ENCODE data around the gene AGAP9.
"Not testable (repeated sequence)": the region's sequence is repeated elsewhere in the genome, so short reads cannot be mapped to it uniquely, and the experiment has no call there.

GRCh38 chr10:47502313-47502712 is 21.1 kb downstream of the AGAP9 start:
- TF ChIP-seq, protein P1, sequence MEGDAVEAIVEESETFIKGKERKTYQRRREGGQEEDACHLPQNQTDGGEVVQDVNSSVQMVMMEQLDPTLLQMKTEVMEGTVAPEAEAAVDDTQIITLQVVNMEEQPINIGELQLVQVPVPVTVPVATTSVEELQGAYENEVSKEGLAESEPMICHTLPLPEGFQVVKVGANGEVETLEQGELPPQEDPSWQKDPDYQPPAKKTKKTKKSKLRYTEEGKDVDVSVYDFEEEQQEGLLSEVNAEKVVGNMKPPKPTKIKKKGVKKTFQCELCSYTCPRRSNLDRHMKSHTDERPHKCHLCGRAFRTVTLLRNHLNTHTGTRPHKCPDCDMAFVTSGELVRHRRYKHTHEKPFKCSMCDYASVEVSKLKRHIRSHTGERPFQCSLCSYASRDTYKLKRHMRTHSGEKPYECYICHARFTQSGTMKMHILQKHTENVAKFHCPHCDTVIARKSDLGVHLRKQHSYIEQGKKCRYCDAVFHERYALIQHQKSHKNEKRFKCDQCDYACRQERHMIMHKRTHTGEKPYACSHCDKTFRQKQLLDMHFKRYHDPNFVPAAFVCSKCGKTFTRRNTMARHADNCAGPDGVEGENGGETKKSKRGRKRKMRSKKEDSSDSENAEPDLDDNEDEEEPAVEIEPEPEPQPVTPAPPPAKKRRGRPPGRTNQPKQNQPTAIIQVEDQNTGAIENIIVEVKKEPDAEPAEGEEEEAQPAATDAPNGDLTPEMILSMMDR (IDR thresholded peaks at IDR 0.05) = not testable (repeated sequence)
- not testable (repeated sequence) for TF ChIP-seq POLR2A (IDR thresholded peaks at IDR 0.05)
